DOHH2 (cell line): ENCODE data around the gene TLE2.

ENCODE experiments used
- H3F3A ChIP-seq: fragments of 200-600 bp; sonication (generic), shearing (Covaris generic); 2 replicates; pipeline ENCODE4 v1.6.0; 2016; ENCODE audit warnings: antibody characterized with exemption, mild to moderate bottlenecking; ENCODE audit not compliant: control insufficient read depth, insufficient read depth
- H3K27ac ChIP-seq: fragments of 200-600 bp; sonication (generic); 2 replicates; pipeline ENCODE4 v1.5.1; 2014; ENCODE audit warnings: low read depth, mild to moderate bottlenecking, low read length, moderate library complexity
- H3K27me3 ChIP-seq: fragments of 200-600 bp; sonication (generic); 2 replicates; pipeline ENCODE4 v1.6.1; 2014; ENCODE audit warnings: mild to moderate bottlenecking, low read length, mixed read lengths; ENCODE audit not compliant: control insufficient read depth
- H3K36me3 ChIP-seq: fragments of 200-600 bp; sonication (generic); 2 replicates; pipeline ENCODE4 v1.6.1; 2014; ENCODE audit warnings: mild to moderate bottlenecking, low read length, moderate library complexity, mixed read lengths; ENCODE audit not compliant: control insufficient read depth
- H3K4me1 ChIP-seq: fragments of 200-600 bp; sonication (generic); 2 replicates; pipeline ENCODE4 v1.6.1; 2014; ENCODE audit warnings: mild to moderate bottlenecking, low read length, mixed read lengths; ENCODE audit not compliant: control insufficient read depth
- H3K4me2 ChIP-seq: fragments of 200-600 bp; sonication (generic); 2 replicates; pipeline ENCODE4 v1.6.0; 2014; ENCODE audit warnings: mild to moderate bottlenecking, low read length, moderate library complexity
- H3K4me3 ChIP-seq: fragments of 200-600 bp; sonication (generic); 2 replicates; pipeline ENCODE4 v1.5.1; 2014; ENCODE audit warnings: mild to moderate bottlenecking, low read length, mixed read lengths
- H3K79me2 ChIP-seq: fragments of 200-600 bp; sonication (generic); 2 replicates; pipeline ENCODE4 v1.6.1; 2014; ENCODE audit warnings: mild to moderate bottlenecking, low read length, mixed read lengths; ENCODE audit not compliant: control insufficient read depth
- H3K9me2 ChIP-seq: fragments of 200-600 bp; sonication (generic); replicated peaks from 2 replicates; pipeline ENCODE4 v1.6.1; 2014; ENCODE audit warnings: mild to moderate bottlenecking, low read length, mixed read lengths; ENCODE audit not compliant: control insufficient read depth
- H3K9me3 ChIP-seq: fragments of 200-600 bp; sonication (generic); 2 replicates; pipeline ENCODE4 v1.6.1; 2014; ENCODE audit warnings: antibody characterized with exemption, low read length, mixed read lengths; ENCODE audit not compliant: control insufficient read depth, insufficient read depth
- H4K20me1 ChIP-seq: fragments of 200-600 bp; sonication (generic); 2 replicates; pipeline ENCODE4 v1.6.0; 2014; ENCODE audit warnings: low read depth, mild to moderate bottlenecking, antibody characterized with exemption, low read length, moderate library complexity; ENCODE audit not compliant: control insufficient read depth, insufficient read depth
- CTCF ChIP-seq: fragments of 200-600 bp; sonication (generic); IDR thresholded peaks from one replicate; pipeline ENCODE4 v1.5.1; 2014; ENCODE audit warnings: antibody characterized with exemption, mild to moderate bottlenecking, low read depth, low read length; ENCODE audit not compliant: poor library complexity, severe bottlenecking
- EZH2phosphoT487 ChIP-seq: fragments of 200-600 bp; sonication (generic); IDR thresholded peaks from 2 replicates; pipeline ENCODE4 v1.6.1; 2017; ENCODE audit warnings: borderline replicate concordance, mild to moderate bottlenecking, antibody characterized with exemption, low read length, moderate library complexity, mixed read lengths

TLE2 gene

GRCh38 chr19:2978166-2978767, 50.8 kb downstream of the TLE2 start:
- Histone ChIP-seq H3K27me3 (peaks cover 3% of the 10 kb centered on the region; the same call in 1 of the 2 replicates), H3K4me2 (peak overlapping the region; percentile 100)

GRCh38 chr19:2977746-2978138, 51.3 kb downstream of the TLE2 start:
- Histone ChIP-seq H3K9me3 (no peaks in the 10 kb centered on the region), H3K27ac (no peak overlapping the region), H3K4me2 (peak overlapping the region; percentile 100), H3K9me2 (no peaks in the 10 kb centered on the region), H3K27me3 (no peaks in the 10 kb centered on the region), H3F3A (peaks cover 7% of the 10 kb centered on the region; the same call in 1 of the 2 replicates), H4K20me1 (no peaks in the 10 kb centered on the region), H3K4me3 (peak overlapping the region; percentile 73), H3K4me1 (peaks cover 42% of the 10 kb centered on the region), H3K36me3 (no peaks in the 10 kb centered on the region), H3K79me2 (peaks cover 5% of the 10 kb centered on the region)
- TF ChIP-seq EZH2phosphoT487 (no peak), CTCF (peak; percentile 16)

More at GRCh38 chr19:2978166-2978767, 50.8 kb downstream of the TLE2 start:
- H3K36me3 ChIP-seq = no peaks in the 10 kb centered on the region
- peak overlapping the region; percentile 73; the same call in 1 of the 2 replicates for H3K4me3 ChIP-seq
- H3K27ac ChIP-seq = no peak overlapping the region
- H3F3A ChIP-seq = peaks cover 5% of the 10 kb centered on the region; the same call in 1 of the 2 replicates
- no peak for TF ChIP-seq EZH2phosphoT487
- no peak for TF ChIP-seq CTCF
- H3K79me2 ChIP-seq = peaks cover 5% of the 10 kb centered on the region
- H3K9me2 ChIP-seq = no peaks in the 10 kb centered on the region
- no peaks in the 10 kb centered on the region for H3K9me3 ChIP-seq
- H4K20me1 ChIP-seq = no peaks in the 10 kb centered on the region
- H3K4me1 ChIP-seq = peaks cover 44% of the 10 kb centered on the region

GRCh38 chr19:2977001-2977745, 51.9 kb downstream of the TLE2 start, which contains the start of gene TLE6:
Gene TLE6 (plus strand): TSS chr19:2977564. CDS start chr19:2978234, 670 bp downstream.
- H3K4me1 ChIP-seq = peaks cover 42% of the 10 kb centered on the region
- no peaks in the 10 kb centered on the region for H3K9me2 ChIP-seq
- peak within 1 kb of the TSS; percentile 100 for H3K4me2 ChIP-seq
- peak within 1 kb of the TSS; percentile 24 for H3K27ac ChIP-seq
- peak within 1 kb of the TSS; percentile 73 for H3K4me3 ChIP-seq
- H4K20me1 ChIP-seq = no peaks in the 10 kb centered on the region
- H3K36me3 ChIP-seq = no peaks in the 10 kb centered on the region
- no peaks in the 10 kb centered on the region for H3K27me3 ChIP-seq
- H3K9me3 ChIP-seq = no peaks in the 10 kb centered on the region
- TF ChIP-seq CTCF = no peak
- no peak for TF ChIP-seq EZH2phosphoT487
- peaks cover 7% of the 10 kb centered on the region; the same call in 1 of the 2 replicates for H3F3A ChIP-seq
- peaks cover 5% of the 10 kb centered on the region for H3K79me2 ChIP-seq
